ENCODE results near the gene OR2T2.
"Not testable (repeated sequence)": the region's sequence is repeated elsewhere in the genome, so short reads cannot be mapped to it uniquely, and the experiment has no call there.

OR2T2 gene

GRCh38 chr1:248450466-248451145, 5.2 kb downstream of the OR2T2 start:
- not testable (repeated sequence) for DNase-seq (ENCODE audit: low read depth)

DNA sequence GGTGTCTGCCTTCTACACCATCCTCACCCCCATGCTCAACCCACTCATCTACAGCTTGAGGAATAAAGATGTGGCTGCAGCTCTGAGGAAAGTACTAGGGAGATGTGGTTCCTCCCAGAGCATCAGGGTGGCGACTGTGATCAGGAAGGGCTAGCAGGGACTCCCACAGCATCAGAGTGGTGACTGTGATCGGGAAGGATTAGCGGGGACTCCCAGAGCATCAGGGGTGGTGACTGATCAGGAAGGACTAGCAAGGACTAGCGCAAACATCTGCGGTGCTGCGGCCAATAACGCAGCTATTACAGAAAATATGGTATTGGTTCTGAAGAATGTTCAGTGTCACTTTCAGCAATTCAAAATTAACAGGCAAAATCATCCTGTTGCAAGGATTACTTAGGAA, 8.2 kb downstream of the OR2T2 start:
- DNase-seq (ENCODE audit: low read depth) = not testable (repeated sequence)

DNA sequence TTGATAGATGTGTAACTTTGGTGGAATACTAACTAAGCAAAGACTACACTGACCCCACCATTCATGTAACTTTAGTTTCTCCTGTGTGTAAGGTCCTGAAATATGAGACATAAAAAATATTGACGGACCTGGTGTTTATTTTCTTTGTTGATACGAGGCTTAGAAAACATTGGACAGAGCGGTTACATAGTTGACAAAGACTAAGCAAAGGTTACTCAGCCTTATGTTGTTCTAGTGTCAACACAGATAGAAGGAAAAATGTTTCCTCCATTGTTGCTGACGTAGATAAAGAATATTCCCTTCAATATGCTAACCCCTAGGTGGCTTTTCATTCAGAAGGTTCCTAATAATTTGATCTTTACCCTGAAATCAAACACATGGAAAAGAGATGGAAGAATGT, 9.6 kb downstream of the OR2T2 start:
- not testable (repeated sequence) for DNase-seq (ENCODE audit: low read depth)

GRCh38 chr1:248456635-248457034, 11.2 kb downstream of the OR2T2 start:
- DNase-seq (ENCODE audit: low read depth) = not testable (repeated sequence)

DNA sequence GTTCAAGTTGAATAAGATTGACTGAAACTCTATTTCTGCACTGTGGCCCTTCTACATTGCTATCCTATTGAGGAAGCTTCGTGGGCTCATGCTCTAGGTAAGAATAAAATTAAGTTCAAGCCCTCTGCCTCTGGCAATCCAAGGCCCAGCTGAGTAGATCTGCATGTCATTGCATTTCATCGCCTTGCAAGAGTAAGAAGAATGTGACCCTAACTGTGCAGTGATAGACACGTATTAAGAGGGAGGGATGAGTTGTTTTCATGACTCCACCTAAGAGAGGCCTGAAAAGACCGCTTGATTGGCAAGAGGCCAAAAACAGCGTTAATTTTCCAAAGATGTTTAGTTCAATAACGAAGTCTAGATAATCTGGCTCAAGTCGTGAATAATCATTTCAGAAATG, 13.7 kb downstream of the OR2T2 start:
- not testable (repeated sequence) for DNase-seq (ENCODE audit: low read depth)

DNA sequence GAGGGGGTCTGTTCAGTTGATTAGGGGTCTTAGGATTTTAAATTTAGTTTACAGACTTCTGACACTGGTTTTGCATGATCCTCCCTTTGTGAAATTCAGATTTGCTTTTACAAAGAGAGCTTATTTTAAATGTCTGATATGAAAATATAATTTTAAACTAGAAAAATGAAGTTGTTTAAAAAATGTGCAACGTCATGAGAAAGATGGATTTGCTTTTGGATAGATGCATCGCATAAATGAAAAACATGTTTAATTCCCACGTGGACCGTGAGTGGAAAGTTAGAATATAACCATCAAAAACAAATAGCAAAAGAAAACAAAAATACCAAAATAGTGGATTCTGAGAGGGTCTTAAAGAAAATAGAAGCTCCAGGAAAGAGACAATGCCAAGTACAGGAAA, 25.7 kb downstream of the OR2T2 start:
- DNase-seq (ENCODE audit: low read depth) = no peak

- DNase-seq (ENCODE audit: low read depth) = not testable (repeated sequence)
These were observed 26.7 kb downstream of the OR2T2 start for GRCh38 chr1:248472111-248472510.

- DNase-seq (ENCODE audit: low read depth) = not testable (repeated sequence)
These were observed 27.6 kb downstream of the OR2T2 start, which contains the start of gene OR2T3 for GRCh38 chr1:248473051-248473450. OR2T3 (plus strand) TSS chr1:248473351; CDS start chr1:248473351, 0 bp downstream.

DNA sequence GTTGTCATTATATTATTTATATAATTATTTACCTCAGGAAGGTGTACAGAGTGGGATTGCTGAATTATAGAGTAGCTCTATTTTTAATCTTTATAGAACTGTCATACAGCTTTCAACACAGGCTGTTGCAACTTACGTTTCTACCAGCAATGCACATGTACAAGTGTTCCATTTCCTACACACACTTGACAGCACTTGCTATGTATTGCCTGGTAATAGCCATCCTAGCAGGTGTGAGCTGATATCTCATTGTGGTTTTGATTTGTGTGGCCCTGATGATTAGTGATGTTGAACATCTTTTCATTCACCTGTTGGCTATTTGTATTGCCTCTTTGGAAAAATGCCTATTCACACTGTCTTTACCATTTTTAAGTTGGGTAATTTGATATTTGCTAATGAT, 30.2 kb downstream of the OR2T2 start:
- not testable (repeated sequence) for DNase-seq (ENCODE audit: low read depth)

GRCh38 chr1:248481686-248482579, 36.5 kb downstream of the OR2T2 start:
- not testable (repeated sequence) for DNase-seq (ENCODE audit: low read depth)

- not testable (repeated sequence) for DNase-seq (ENCODE audit: low read depth)
These were observed 42.9 kb downstream of the OR2T2 start, which contains the start of gene OR2T5 for GRCh38 chr1:248488289-248488688. OR2T5 (plus strand) TSS chr1:248488589; CDS start chr1:248488589, 0 bp downstream.

- not testable (repeated sequence) for DNase-seq (ENCODE audit: low read depth)
These were observed 51.2 kb downstream of the OR2T2 start for GRCh38 chr1:248496661-248497060.

GRCh38 chr1:248500305-248501035, 55.0 kb downstream of the OR2T2 start:
- not testable (repeated sequence) for DNase-seq (ENCODE audit: low read depth)
